HG02610 (cell line): Measurements from ENCODE around the gene SFXN2.
"Not testable (repeated sequence)": the region's sequence is repeated elsewhere in the genome, so short reads cannot be mapped to it uniquely, and the experiment has no call there.

Experiments used
- ATAC-seq: cut with Tn5 transposase; IDR thresholded peaks from one replicate; pipeline ENCODE4 v1.9.1; 2021; ENCODE audit warnings: mild to moderate bottlenecking, moderate library complexity; ENCODE audit not compliant: unreplicated experiment

Gene SFXN2

DNA sequence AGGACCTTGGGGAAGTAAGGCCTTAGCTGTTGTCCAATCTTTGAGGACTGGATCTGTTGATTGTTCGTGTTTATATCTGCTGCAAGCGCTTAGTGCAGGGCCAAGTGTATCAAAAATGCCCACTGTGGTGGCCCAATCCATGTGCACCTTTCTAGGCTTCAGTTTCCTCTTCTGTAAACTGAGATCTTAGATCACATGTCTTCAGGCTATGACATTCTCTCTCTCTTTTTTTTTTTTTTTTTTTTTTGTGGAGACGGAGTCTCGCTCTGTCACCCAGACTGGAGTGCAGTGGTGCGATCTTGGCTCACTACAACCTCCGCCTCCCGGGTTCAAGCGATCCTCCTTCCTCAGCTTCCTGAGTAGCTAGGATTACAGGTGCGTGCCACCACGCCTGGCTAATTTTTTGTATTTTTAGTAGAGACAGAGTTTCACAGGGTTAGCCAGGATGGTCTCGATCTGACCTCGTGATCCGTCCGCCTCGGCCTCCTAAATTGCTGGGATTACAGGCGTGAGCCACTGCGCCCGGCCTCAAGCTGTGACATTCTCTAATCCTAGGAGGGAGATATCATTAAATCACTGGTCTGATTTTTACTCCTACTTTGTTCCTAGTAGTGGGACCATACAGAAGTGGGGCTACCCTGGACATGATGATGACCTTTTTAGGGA lies 2.6 kb downstream of the SFXN2 start:
- ATAC-seq, result not testable (repeated sequence)

DNA sequence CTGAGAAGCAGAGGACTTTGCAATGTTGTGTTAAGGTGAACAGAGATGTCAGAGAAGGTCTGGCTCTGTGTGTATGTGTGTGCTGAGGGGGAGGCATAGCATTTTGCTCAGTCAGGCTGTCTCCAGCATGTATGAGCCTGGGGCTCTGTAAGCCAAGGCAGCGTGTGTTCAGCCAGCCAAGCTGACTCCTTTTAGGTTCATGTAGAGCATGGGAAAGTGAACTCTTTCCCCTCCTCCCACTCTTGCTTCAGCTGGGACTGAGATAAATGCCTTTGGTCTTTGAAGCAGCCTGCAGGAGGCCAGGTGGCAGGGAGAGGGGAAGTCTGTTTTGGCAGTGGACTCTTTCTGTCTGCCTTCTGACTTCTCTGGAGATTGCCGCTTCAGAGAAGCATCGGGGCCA lies 3.8 kb downstream of the SFXN2 start:
- no peak for ATAC-seq

GRCh38 chr10:102720337-102720736 lies 5.9 kb downstream of the SFXN2 start:
- ATAC-seq, result no peak

DNA sequence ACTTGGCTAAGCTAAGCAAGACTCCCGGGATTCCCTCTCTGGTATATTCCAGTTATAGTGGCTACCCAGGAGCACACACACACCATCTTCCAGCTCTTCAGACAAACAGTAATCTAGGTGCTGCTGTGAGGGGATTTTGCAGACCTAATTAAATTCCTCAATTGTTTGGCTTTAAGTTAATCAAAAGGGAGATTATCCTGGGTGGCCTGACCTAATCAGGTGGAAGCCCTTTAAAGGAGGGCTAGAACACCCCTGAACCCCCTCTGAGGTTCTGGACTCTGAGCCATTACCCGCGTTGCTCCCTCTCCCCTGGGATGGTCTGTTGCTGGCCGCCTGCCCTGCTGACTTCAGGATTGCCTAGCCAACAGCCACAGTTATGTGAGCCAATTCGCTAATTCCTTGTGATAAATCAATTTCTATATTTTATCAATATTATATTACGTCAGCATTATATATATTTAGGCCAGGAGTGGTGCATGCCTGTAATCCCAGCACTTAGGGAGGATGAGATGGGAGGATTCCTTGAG lies 6.4 kb downstream of the SFXN2 start:
- no peak for ATAC-seq

GRCh38 chr10:102721954-102722353 lies 7.5 kb downstream of the SFXN2 start:
- ATAC-seq, result no peak

DNA sequence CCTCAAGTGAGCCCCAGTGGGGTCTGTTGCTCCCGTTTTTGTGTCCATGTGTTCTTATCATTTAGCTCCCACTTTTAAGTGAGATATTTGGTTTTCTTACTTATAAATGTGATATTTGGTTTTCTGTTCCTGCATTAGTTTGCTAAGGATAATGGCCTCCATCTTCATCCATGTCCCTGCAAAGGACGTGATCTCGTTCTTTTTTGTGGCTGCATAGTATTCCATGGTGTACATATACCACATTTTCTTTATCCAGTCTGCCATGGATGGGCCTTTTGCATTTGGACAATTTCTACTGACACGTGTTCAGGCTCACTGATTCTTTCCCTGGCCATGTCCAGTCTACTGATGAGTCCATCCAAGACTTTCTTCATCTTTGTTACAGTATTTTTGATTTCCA lies 9.6 kb downstream of the SFXN2 start:
- no peak for ATAC-seq

DNA sequence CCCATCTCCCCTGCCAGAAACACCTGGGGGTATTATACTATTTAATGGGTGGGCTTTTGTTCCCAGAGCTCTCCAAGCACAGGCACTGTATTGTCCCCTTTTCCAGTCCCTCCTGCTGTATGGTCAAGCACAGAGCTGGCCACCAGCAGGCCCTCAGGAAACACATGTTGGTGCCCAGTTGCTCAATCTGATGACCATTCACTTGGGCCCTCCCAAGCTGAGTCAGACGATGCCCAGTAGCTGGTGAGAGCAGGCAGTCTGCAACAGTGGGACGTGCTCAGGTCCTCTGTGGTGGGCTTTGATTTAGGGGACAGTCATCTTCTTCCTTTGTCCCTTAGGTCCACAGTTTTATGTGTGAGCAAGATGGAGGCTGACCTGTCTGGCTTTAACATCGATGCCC lies 11.8 kb downstream of the SFXN2 start:
- ATAC-seq, result no peak

DNA sequence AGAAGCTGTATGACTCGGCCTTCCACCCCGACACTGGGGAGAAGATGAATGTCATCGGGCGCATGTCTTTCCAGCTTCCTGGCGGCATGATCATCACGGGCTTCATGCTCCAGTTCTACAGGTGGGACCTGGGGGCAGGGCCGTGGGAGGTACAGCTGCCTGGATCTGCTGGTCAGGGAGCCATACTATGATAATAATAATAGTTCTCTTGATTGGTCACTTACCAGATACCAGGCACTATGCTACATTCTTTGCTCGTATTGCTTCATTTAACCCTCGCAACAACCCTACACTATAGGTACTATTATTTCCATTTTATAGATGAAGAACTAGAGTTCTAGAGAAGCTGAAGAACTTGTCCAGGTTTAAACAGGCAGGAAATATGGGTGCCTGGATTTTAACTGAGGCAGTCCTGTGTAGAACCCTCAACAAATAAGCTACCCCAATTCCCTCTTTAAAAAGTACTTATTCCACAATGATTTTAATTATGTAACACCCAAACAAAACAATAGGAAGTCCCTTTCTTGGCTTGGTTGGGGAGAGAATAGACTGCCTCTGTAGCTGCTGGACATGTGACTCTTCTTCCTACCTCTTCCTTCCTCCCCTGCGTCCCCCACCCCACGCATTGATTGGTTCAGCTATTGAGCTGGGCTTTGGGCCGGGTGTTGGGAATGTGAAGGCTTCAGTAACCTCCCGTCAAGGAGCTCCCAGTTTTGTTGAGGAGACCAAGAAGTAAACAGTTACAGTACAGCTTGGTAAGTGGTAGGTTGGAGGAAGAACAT lies 12.8 kb downstream of the SFXN2 start:
- ATAC-seq, result no peak

DNA sequence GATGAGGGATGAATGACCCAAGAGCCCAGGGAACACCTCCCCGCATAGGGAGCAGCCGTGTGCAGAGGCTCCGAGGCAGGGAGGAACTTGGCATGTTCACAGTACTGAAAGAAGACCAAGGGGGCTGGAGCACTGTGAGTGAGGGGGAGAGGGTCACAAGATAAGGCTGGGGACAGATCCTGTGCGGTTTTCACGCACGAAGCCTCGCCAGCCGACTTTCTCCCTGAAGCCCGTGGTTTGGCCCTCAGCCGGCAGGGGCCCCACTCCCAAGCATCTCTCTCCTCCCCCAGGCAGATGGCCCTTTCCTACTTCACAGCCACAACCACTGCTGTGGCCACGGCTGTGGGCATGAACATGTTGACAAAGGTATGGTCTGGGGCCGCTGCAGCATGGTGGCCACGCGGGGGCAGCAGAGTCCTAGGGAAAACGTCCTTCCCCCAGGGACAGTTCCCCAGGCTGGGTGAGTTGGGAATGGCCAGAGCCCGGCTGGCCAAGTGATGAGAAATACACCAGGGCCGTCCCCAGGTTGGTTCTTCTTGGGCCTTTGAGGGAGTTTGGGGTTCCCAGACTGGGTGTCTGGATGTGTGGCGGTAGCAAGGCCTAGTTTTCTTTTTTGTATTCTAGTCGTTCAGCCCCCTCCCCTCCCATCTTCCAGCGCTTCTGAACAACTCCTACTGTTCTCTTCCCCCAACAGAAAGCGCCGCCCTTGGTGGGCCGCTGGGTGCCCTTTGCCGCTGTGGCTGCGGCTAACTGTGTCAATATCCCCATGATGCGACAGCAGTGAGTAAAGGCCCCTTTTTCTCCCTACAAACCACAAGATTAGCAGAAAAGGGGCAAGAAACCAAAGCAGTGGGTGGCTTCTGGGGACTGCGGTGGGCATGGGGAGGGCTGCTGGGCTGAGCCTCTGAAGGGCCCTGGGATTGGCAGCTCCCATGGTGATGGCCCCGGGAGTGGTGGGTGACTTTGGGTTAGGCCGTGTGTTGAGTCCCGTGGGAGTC lies 14.9 kb downstream of the SFXN2 start:
- no peak for ATAC-seq

- no peak for ATAC-seq
Measured at GRCh38 chr10:102731222-102731800, 16.9 kb downstream of the SFXN2 start.

DNA sequence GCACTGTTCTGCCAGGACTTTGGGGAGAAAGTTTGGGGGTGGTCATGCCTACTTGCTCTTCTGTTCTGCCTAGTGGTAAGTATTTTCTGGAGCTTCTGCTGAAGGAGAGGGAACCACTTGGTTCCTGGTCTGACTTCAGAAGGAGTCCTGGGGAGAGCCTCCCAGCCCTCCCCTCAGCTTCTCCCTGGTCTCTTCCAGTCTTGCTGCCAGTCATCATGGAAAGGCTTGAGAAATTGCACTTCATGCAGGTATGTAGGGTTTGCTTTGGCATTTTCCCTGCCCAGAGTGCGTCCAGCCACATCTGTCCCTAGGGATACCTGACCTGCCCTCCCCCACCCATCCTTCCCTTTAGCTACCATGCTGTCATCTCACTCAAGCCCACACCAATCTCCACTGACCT lies 18.2 kb downstream of the SFXN2 start:
- no peak for ATAC-seq

DNA sequence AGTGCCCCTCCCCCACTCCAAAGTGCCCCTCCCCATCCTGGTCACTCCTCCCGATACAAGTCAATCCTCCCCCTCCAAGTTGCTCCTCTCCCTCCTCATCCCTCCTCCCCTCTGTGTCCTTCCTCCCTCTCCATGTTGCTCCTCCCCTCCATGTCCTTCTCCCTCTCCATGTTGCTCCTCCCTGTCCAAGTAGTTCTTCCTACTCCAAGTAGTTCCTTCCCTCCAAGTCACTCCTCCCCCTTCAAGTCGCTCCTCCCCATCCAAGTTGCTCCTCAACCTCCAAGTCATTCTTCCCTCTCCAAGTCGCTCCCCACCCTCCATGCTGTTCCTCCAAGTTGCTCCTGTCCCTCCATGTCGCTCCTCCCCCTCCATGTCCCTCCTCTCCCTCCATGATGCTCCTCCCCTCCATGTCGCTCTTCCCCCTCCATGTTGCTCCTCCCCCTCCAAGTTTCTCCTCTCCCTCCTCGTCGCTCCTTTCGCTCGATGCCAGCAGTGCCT lies 20.7 kb downstream of the SFXN2 start:
- no peak for ATAC-seq

GRCh38 chr10:102738692-102739121 lies 24.3 kb downstream of the SFXN2 start:
- no peak for ATAC-seq

- ATAC-seq, result no peak
Measured at GRCh38 chr10:102740229-102740628, 25.8 kb downstream of the SFXN2 start.

GRCh38 chr10:102741726-102742237 lies 27.3 kb downstream of the SFXN2 start:
- no peak for ATAC-seq

GRCh38 chr10:102742313-102742712 lies 27.9 kb downstream of the SFXN2 start:
- not testable (repeated sequence) for ATAC-seq

DNA sequence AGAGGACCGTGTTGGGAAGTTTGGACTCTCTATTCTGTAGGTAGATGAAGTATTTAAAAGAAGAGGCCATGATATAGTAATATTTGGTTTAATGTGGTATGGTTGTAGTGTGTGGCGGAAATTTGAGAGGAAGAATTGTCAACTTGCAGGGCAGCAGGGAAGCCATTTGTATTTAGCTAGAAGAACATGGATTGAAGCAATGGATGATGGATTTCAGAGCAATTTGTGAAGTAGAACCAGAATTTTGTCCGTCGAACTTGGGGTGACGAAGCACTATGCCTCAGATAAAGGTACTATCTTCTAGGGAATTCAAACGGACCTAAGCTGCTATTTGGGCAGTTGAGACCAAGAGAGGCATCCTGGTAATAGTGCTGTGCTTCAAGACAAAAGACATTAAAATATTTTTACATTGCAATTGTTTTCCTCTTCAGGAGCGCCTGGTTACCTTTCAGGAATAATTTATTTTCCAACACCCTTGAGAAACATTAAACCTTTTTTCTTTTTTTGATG lies 28.7 kb downstream of the SFXN2 start:
- no peak for ATAC-seq

DNA sequence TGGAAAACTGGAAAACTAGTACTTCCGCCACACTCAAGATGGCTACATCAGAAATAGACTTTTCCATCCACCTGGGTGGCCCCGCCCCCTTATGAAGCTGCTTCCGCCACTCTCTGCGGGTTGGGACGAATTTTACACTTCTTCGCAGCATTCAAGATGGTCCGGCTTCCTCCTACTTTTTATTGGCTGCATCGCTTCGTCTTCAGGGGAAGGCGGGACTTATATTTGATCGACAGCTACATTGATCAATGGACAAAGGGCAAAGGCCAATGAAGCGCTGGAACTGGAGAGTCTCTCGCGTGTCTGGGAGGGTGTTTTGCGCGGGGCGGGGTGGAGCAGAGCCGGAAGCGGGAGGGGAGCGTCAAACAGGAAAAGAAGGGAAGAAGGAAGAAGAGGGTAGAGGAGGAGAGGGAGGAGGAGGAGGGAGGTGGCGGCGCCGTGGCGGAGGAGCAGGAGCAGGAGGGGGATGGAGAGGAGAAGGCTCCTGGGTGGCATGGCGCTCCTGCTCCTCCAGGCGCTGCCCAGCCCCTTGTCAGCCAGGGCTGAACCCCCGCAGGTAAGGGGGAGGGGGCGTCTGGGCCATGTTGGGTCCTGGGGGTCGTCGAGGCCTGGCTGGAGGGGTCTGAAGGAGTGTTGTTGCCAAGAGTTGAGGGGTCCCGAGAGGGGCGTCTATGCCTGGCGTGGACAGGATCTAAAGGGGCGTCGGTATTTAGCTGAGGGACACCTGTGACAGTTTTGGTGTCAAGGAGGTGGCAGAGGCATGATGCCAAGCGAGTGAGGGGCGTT lies 29.3 kb downstream of the SFXN2 start, which contains the start of gene WBP1L:
WBP1L (plus strand) TSS at position 361 of the 786 bp plus-strand sequence; CDS start at position 467, 106 bp downstream.
- peak; percentile 92 for ATAC-seq
